PFSK-1 (cell line): Measurements from ENCODE around the gene DNER.

Experiments
- POLR2AphosphoS5 ChIP-seq: IDR thresholded peaks from 2 replicates; pipeline ENCODE4 v1.6.1; 2012; ENCODE audit warnings: low read depth, mild to moderate bottlenecking, control low read depth, low read length, moderate library complexity
- REST ChIP-seq, 2 experiments: IDR thresholded peaks; 2 replicates each; pipeline versions ENCODE4 v1.6.1 to v1.8.0; 2011 to 2012; ENCODE audit warnings: low read depth in 2 of 2, low read length in 2 of 2, control low read depth in 1 of 2, inconsistent platforms in 1 of 2, mild to moderate bottlenecking in 1 of 2, moderate library complexity in 1 of 2; ENCODE audit not compliant: insufficient read depth in 1 of 2
- SIN3A ChIP-seq: IDR thresholded peaks from 2 replicates; pipeline ENCODE4 v1.6.1; 2012; ENCODE audit warnings: mild to moderate bottlenecking, low read length, moderate library complexity, borderline replicate concordance; ENCODE audit not compliant: insufficient read depth
- TAF1 ChIP-seq: IDR thresholded peaks from 2 replicates; pipeline ENCODE4 v1.6.1; 2012; ENCODE audit warnings: low read length, control low read depth, borderline replicate concordance; ENCODE audit not compliant: insufficient read depth

- TF ChIP-seq REST (IDR thresholded peaks at IDR 0.05; ENCODE audit: insufficient read depth in 1 of 2, low read depth in 2 of 2, low read length in 2 of 2) (no peak), POLR2AphosphoS5 (no peak), SIN3A (no peak), TAF1 (no peak)
Measured at GRCh38 chr2:229679393-229680125, 34.8 kb downstream of the DNER start.
